ENCODE measurements around the gene CYTH1. TPM values are rescaled to one million over a fixed set of nuclear protein-coding genes. Genes with fewer than 3 reads are reported as not detected.

Gene CYTH1
- total and polyA plus RNA-seq, 10 of the 15 experiments (the other 5 are each of a cell fraction or from before 2014, with no cell fraction given), result 6.6 to 188 (median 145) TPM

- TF ChIP-seq SKIL (IDR thresholded peaks at IDR 0.05; ENCODE audit: low read depth, poor library complexity, severe bottlenecking), result peak; percentile 38
- peak; percentile 85 for TF ChIP-seq NR2F1 (conservative IDR thresholded peaks at IDR 0.05)
- peak; percentile 9; the same call in 1 of the 2 replicates for TF ChIP-seq POLR2AphosphoS5 (IDR thresholded peaks at IDR 0.05; ENCODE audit: low read length)
- TF ChIP-seq FOXM1 (IDR thresholded peaks at IDR 0.05; ENCODE audit: low read depth, low read length), result no peak
- TF ChIP-seq CEBPB (IDR thresholded peaks at IDR 0.05; ENCODE audit: borderline replicate concordance in 1 of 2, low read depth in 2 of 2, low read length in 2 of 2), result no peak
- no peak for TF ChIP-seq IRF4 (IDR thresholded peaks at IDR 0.05; ENCODE audit: low read depth, low read length)
- no peak for TF ChIP-seq RELB (IDR thresholded peaks at IDR 0.05; ENCODE audit: low read depth)
- no peak for TF ChIP-seq FOXK2 (IDR thresholded peaks at IDR 0.05)
- no peak for TF ChIP-seq ZBTB4 (CRISPR knock-in tag; IDR thresholded peaks at IDR 0.05)
- no peak for TF ChIP-seq RB1 (IDR thresholded peaks at IDR 0.05; ENCODE audit: borderline replicate concordance)
- TF ChIP-seq DPF2 (IDR thresholded peaks at IDR 0.05), result no peak
- no peak for TF ChIP-seq ZZZ3 (IDR thresholded peaks at IDR 0.05; ENCODE audit: control insufficient read depth, insufficient read length, low read depth)
Measured at GRCh38 chr17:78777881-78778280, 4.2 kb downstream of the CYTH1 start (continued).

All from GM12878 (cell line).